Measurements from ENCODE around the gene TMEM39B.

Gene TMEM39B

GRCh38 chr1:32094746-32095521 is 22.2 kb downstream of the TMEM39B start:
- DNase-seq (ENCODE audit: insufficient read length, low spot score) (no peak), FAIRE-seq (no peak)
- TF ChIP-seq TAF1 (IDR thresholded peaks at IDR 0.05; ENCODE audit: low read depth, low read length) (no peak), SPI1 (IDR thresholded peaks at IDR 0.05; ENCODE audit: low read depth, low read length) (no peak), POU2F2 (IDR thresholded peaks at IDR 0.05; ENCODE audit: low read depth, low read length) (no peak), PAX5 (IDR thresholded peaks at IDR 0.05; ENCODE audit: insufficient read depth, low read length, severe bottlenecking) (no peak)

DNA sequence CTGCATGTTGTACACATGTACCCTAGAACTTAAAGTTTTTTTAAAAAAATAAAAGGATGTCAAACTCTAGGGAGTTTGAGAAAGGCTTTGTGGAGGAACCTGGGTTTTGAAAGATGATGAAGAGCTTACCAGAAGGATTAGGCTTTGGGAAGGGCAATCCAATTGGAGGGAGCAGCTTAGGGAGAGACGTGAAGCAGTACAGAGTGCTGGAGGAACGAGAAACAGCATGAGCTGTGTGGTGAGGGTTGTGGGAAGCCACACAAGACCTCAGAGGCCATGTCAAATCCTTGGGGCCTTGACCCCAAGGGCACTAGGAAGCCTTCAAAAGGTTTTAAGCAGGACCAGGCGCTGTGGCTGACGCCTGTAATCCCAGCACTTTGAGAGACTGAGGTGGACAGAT is 26.7 kb downstream of the TMEM39B start:
- DNase-seq (ENCODE audit: insufficient read length, low spot score), result no peak
- TF ChIP-seq POLR2AphosphoS5 (IDR thresholded peaks at IDR 0.05; ENCODE audit: low read depth, low read length) (no peak), POLR2A (IDR thresholded peaks at IDR 0.05; ENCODE audit: low read depth, low read length) (no peak), SPI1 (IDR thresholded peaks at IDR 0.05; ENCODE audit: low read depth, low read length) (no peak), POU2F2 (IDR thresholded peaks at IDR 0.05; ENCODE audit: low read depth, low read length) (no peak), TAF1 (IDR thresholded peaks at IDR 0.05; ENCODE audit: low read depth, low read length) (no peak), PAX5 (IDR thresholded peaks at IDR 0.05; ENCODE audit: insufficient read depth, low read length, severe bottlenecking) (no peak)
- FAIRE-seq, result no peak

GRCh38 chr1:32100359-32100758 is 27.6 kb downstream of the TMEM39B start:
- DNase-seq (ENCODE audit: insufficient read length, low spot score) (no peak), FAIRE-seq (no peak)
- no peak for TF ChIP-seq PAX5 (IDR thresholded peaks at IDR 0.05; ENCODE audit: insufficient read depth, low read length, severe bottlenecking)

GRCh38 chr1:32100807-32101708 is 28.3 kb downstream of the TMEM39B start:
- FAIRE-seq, result no peak
- no peak for TF ChIP-seq TAF1 (IDR thresholded peaks at IDR 0.05; ENCODE audit: low read depth, low read length)
- TF ChIP-seq PAX5 (IDR thresholded peaks at IDR 0.05; ENCODE audit: insufficient read depth, low read length, severe bottlenecking), result no peak
- no peak for TF ChIP-seq SPI1 (IDR thresholded peaks at IDR 0.05; ENCODE audit: low read depth, low read length)
- no peak for TF ChIP-seq POLR2A (IDR thresholded peaks at IDR 0.05; ENCODE audit: low read depth, low read length)
- no peak for TF ChIP-seq POLR2AphosphoS5 (IDR thresholded peaks at IDR 0.05; ENCODE audit: low read depth, low read length)
- no peak for TF ChIP-seq POU2F2 (IDR thresholded peaks at IDR 0.05; ENCODE audit: low read depth, low read length)
- DNase-seq (ENCODE audit: insufficient read length, low spot score), result no peak

DNA sequence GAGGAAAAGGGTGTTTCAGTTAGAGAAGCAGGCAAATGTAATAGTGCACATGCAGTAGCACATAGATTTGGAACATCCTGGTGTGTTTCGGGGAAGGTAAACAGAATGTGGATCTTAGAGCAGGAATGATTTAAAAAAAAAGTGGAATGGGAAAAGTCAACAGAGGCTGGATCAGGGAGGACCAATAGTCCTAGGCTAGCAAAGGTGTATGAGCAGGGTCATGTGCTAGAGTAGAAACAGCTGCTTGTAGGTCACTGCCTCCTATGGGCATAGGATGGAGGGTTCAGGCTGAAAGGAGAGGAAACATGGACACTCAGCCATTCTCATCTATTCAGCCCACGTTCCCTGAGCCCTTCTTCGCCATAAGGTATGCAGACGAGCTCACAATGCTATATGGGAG is 31.4 kb downstream of the TMEM39B start:
- FAIRE-seq, result no peak
- TF ChIP-seq POLR2AphosphoS5 (IDR thresholded peaks at IDR 0.05; ENCODE audit: low read depth, low read length) (no peak), POLR2A (IDR thresholded peaks at IDR 0.05; ENCODE audit: low read depth, low read length) (no peak), PAX5 (IDR thresholded peaks at IDR 0.05; ENCODE audit: insufficient read depth, low read length, severe bottlenecking) (no peak)
- no peak for DNase-seq (ENCODE audit: insufficient read length, low spot score)

GRCh38 chr1:32105338-32105737 is 32.6 kb downstream of the TMEM39B start:
- no peak for DNase-seq (ENCODE audit: insufficient read length, low spot score)
- FAIRE-seq, result no peak
- no peak for TF ChIP-seq PAX5 (IDR thresholded peaks at IDR 0.05; ENCODE audit: insufficient read depth, low read length, severe bottlenecking)
- no peak for TF ChIP-seq SPI1 (IDR thresholded peaks at IDR 0.05; ENCODE audit: low read depth, low read length)
- TF ChIP-seq TAF1 (IDR thresholded peaks at IDR 0.05; ENCODE audit: low read depth, low read length), result no peak
- TF ChIP-seq POLR2AphosphoS5 (IDR thresholded peaks at IDR 0.05; ENCODE audit: low read depth, low read length), result no peak

DNA sequence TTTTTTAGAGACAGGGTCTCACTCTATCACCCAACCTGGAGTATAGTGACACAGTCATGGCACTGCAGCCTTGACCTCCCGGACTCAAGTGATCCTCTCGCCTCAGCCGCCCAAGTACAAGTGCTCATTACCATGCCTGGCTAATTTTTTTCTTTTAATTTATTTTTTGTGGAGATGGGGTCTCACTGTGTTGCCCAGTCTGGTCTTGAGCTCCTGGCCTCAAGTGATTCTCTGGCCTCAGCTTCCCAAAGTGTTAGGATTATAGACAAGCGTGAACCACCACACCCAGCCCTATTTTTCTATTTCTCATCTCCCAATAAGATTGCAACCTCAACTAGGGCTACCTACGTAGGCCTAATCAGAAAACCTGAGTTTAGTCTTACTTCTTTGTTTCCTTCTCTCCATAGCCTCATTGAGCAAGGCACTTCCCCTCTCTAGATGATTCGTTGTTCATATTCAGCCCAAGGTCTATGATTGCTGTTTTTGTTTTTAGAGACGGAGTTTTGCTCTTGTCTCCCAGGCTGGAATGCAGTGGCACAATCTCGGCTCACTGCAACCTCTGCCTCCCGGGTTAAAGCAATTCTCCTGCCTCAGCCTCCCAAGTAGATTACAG is 34.0 kb downstream of the TMEM39B start:
- FAIRE-seq, result no peak
- DNase-seq (ENCODE audit: insufficient read length, low spot score), result no peak
- TF ChIP-seq SPI1 (IDR thresholded peaks at IDR 0.05; ENCODE audit: low read depth, low read length), result no peak
- no peak for TF ChIP-seq TAF1 (IDR thresholded peaks at IDR 0.05; ENCODE audit: low read depth, low read length)
- no peak for TF ChIP-seq POLR2AphosphoS5 (IDR thresholded peaks at IDR 0.05; ENCODE audit: low read depth, low read length)
- TF ChIP-seq PAX5 (IDR thresholded peaks at IDR 0.05; ENCODE audit: insufficient read depth, low read length, severe bottlenecking), result no peak
- no peak for TF ChIP-seq POLR2A (IDR thresholded peaks at IDR 0.05; ENCODE audit: low read depth, low read length)
- no peak for TF ChIP-seq POU2F2 (IDR thresholded peaks at IDR 0.05; ENCODE audit: low read depth, low read length)

GRCh38 chr1:32107742-32108661 is 35.3 kb downstream of the TMEM39B start, which contains the start of gene KPNA6:
TSS of gene KPNA6 (plus strand) at chr1:32108056. CDS start at chr1:32108131, 75 bp downstream.
- FAIRE-seq, result peak; percentile 94
- TF ChIP-seq SPI1 (IDR thresholded peaks at IDR 0.05; ENCODE audit: low read depth, low read length), result no peak
- peak; percentile 54 for TF ChIP-seq TAF1 (IDR thresholded peaks at IDR 0.05; ENCODE audit: low read depth, low read length)
- no peak for TF ChIP-seq PAX5 (IDR thresholded peaks at IDR 0.05; ENCODE audit: insufficient read depth, low read length, severe bottlenecking)
- TF ChIP-seq POLR2AphosphoS5 (IDR thresholded peaks at IDR 0.05; ENCODE audit: low read depth, low read length), result 0 out of 2 replicates have a peak, but pooled peaks have one; percentile 35
- TF ChIP-seq POU2F2 (IDR thresholded peaks at IDR 0.05; ENCODE audit: low read depth, low read length), result 0 out of 2 replicates have a peak, but pooled peaks have one; percentile 26
- peak; percentile 40; the same call in 1 of the 2 replicates for TF ChIP-seq POLR2A (IDR thresholded peaks at IDR 0.05; ENCODE audit: low read depth, low read length)
- DNase-seq (ENCODE audit: insufficient read length, low spot score), result peak; percentile 58

Measured in GM12891 (cell line).